GM06990 (cell line): Measurements from ENCODE around the gene CCT8.

Experiments used
- DNase-seq: peaks from one replicate; pipeline ENCODE4 v3.0.0-alpha.2; 2011; ENCODE audit not compliant: insufficient read length; ENCODE audit errors: extremely low read depth
- H3K27me3 ChIP-seq: replicated peaks from 2 replicates; pipeline ENCODE4 v1.6.0; 2011; ENCODE audit warnings: low read length; ENCODE audit not compliant: control insufficient read depth, insufficient read depth
- H3K36me3 ChIP-seq: 2 replicates; pipeline ENCODE4 v1.5.1; 2011; ENCODE audit warnings: low read length; ENCODE audit not compliant: control insufficient read depth, insufficient read depth
- H3K4me3 ChIP-seq: replicated peaks from 2 replicates; pipeline ENCODE4 v1.5.1; 2011; ENCODE audit warnings: low read depth, mild to moderate bottlenecking, control low read depth, low read length
- CTCF ChIP-seq: IDR thresholded peaks from 2 replicates; pipeline ENCODE4 v1.5.1; 2011; ENCODE audit warnings: low read length, control low read depth, mild to moderate bottlenecking, inconsistent platforms; ENCODE audit not compliant: insufficient read depth, poor library complexity, severe bottlenecking

CCT8 gene

DNA sequence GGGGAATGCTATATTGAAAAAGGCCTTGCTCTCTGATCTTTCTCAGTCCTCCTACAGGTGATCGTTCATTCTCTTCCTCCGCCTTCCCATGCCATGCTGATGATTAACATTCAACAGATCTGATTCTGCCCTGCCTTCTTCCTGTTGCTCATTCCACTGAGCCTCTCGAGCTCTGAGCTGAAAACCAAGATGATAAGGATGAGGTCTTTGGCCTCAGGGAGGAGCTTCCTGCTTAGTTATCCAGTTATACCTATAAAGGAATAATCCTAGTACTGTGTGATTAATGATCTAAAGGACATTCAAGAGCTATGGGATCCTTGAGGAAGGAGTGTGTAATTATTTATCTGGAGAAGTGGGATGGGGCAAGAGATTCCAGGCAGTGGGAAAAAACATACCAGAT, 31.8 kb upstream of the CCT8 start:
- no peak for DNase-seq
- TF ChIP-seq CTCF = no peak
- no peaks in the 10 kb centered on the region for H3K36me3 ChIP-seq
- H3K4me3 ChIP-seq = no peak overlapping the region
- H3K27me3 ChIP-seq = no peaks in the 10 kb centered on the region

DNA sequence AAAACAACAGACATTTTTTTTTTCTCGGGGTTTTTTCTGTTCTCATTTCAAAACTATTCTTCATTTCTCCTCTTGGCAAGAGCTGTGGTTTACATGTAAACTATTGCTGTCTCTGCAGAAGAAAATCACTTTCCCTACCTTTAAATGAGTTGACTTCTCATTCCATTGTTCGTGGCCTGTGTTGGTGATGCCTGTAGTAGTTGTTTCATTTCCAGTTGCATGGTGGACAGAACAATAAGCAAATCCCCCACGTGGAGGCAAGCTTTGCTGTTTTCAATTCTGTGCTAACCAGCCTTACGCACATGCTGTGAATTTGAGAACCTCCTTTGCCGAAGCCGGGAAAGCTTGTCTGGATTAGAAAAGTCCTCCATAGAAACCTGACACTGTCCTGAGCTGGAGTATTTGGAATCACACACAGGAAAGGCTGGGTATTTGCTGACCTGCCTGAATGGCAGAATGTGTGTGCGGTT, 30.8 kb upstream of the CCT8 start:
- no peaks in the 10 kb centered on the region for H3K27me3 ChIP-seq
- DNase-seq = no peak
- no peak for TF ChIP-seq CTCF
- H3K4me3 ChIP-seq = no peak overlapping the region
- no peaks in the 10 kb centered on the region for H3K36me3 ChIP-seq

GRCh38 chr21:29102791-29103257, 29.4 kb upstream of the CCT8 start:
- Histone ChIP-seq H3K36me3 (no peaks in the 10 kb centered on the region), H3K27me3 (no peaks in the 10 kb centered on the region), H3K4me3 (no peak overlapping the region)
- TF ChIP-seq CTCF = no peak
- DNase-seq = no peak

- Histone ChIP-seq H3K36me3 (no peaks in the 10 kb centered on the region), H3K4me3 (no peak overlapping the region), H3K27me3 (no peaks in the 10 kb centered on the region)
- no peak for TF ChIP-seq CTCF
- DNase-seq = no peak
Measured at GRCh38 chr21:29098156-29098555, 24.7 kb upstream of the CCT8 start.

- no peak for DNase-seq
- no peak overlapping the region for H3K4me3 ChIP-seq
- H3K36me3 ChIP-seq = no peaks in the 10 kb centered on the region
- H3K27me3 ChIP-seq = no peaks in the 10 kb centered on the region
- no peak for TF ChIP-seq CTCF
Measured at GRCh38 chr21:29096218-29097015, 23.0 kb upstream of the CCT8 start.
